Activated T-cell treated with anti-CD3 and anti-CD28 coated beads for 1 hour (primary cell): ENCODE data around the gene ECPAS.
"Not testable (repeated sequence)": the region's sequence is repeated elsewhere in the genome, so short reads cannot be mapped to it uniquely, and the experiment has no call there.

Source experiments
- DNase-seq: peaks from one replicate; pipeline ENCODE4 v3.0.0-alpha.2; 2020; ENCODE audit warnings: low read depth

The ECPAS gene

DNA sequence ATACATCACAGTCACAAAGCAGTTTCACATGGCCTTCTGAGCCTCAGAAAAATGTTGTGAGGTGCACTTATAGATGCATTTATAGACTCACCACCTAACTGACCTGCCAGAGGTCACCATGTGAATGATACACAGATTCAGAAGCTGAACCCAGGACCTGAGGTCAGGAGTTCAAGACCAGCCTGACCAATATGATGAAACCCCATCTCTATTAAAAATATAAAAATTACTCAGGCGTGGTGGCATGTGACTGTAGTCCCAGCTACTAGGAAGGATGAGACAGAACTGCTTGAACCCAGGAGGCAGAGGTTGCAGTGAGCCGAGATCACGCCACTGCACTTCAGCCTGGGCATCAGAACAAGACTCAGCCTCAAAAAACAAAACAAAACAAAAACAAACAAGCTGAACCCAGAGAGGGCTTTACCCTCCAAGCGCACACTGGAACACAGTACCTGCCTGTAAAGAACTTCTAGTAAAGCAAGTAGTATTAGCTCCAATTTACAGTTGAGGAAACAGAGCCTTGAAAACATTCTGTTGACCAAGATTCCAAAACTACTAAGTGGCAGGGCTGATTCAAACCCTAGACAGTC is 16.3 kb downstream of the ECPAS start:
- no peak for DNase-seq

DNA sequence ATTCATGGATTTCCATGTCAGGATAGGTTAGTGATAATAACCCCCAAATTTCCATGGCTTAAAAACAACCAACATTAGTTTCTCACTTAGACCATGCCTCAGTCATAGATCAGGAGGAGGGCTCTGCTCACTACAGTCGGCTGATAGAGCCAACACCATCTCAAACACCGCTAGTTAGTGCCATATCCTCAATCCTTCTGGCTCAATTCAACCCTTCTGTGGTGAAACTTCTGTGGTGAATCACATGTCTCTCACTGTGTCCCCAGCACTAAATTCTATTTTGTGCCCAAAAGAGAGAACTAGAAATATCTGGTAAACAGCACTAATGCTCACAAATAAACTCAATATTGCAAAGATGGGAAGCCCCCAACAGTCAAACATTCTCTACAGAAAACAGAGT is 21.1 kb downstream of the ECPAS start:
- no peak for DNase-seq

DNA sequence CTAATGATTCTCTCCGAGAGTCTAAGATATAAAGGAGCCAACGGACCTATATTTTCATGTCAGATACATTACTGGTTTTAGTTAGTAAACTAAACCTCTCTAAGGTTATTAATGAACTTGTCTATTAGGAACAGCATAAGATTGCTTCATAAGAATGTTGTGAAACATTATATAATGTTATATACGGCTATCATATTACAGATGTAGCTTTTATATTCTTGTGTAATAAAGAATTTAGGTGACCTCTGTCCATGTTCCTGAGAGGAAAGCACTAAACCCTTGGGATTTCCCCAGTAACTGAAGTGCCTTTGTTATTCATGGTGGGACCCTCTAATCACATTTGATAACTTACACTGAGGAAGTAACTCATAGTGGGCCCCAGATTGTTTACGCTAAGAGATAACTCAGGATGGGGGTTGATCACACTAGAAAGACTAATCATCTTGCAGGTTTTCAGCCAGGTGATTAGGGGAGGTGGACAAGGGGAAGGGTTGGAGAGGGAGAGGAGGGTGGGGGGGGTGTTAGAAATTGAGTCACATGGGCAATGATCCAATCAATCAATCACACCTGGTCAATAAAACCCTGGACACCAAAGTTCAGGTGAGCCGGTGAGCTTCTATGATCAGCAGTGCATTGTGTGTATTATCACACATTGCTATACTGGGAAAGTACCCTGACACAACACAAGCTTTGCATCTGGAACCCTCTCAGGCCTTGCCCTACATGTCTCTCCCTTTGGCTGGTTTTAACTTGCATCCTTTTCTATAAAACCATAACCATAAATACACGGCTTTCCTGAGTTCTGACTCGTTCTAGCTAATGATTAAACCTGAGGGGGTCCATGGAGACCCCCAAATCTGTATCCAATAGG is 25.8 kb downstream of the ECPAS start:
- DNase-seq, result no peak

DNA sequence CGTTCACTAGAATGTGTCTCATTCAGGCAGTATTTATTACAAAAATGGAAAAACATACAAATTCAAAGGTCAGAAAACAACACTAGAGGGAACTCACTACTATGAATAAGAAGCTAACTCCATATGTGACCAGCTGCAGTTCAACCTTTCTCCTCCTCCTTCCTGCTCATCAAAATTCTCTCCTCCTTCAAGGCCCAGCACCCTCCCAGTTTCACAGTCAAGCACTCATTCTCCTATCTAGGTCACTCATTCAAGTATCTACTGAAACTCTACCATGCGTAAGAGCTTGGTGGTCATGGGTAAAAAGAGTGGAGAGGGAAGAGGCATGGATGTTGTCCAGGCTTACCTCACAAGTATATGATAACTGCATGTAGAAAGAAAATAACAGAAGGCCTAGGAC is 27.7 kb downstream of the ECPAS start:
- DNase-seq, result no peak

DNA sequence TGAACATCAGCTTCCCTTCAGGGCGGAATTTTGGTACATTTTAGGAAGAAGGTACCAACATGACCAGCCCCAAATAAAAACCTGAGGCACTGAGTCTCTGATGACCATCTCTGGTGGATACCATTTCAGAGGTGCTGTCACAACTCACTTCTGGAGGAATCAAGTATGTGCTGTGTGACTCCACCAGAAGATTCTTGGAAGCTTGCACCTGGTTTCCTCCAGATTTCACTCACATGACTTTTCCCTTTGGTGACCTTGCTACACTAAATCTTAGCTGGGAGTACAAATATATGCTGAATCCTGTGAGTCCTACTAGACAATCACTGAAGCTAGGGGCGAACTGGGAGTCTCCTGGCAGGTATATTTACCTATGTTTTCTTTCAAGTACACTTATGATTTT is 28.5 kb downstream of the ECPAS start:
- no peak for DNase-seq

DNA sequence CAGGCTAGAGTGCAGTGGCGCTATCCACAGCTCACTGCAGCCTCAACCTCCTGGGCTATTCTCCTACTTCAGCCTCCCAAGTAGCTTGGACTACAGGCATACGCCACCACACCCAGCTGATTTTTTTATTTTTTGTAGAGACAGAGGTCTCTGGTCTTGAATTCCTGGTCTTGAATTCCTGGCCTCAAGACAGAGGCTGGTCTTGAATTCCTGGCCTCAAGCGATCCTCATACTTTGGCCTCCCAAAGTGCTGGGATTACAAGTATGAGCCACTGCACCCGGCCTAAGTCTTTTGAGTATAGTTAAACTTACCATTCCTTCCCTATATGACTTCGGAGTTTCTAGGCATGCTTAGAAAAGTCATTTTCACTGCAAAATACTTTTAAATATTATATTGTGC is 29.4 kb downstream of the ECPAS start:
- DNase-seq, result no peak

DNA sequence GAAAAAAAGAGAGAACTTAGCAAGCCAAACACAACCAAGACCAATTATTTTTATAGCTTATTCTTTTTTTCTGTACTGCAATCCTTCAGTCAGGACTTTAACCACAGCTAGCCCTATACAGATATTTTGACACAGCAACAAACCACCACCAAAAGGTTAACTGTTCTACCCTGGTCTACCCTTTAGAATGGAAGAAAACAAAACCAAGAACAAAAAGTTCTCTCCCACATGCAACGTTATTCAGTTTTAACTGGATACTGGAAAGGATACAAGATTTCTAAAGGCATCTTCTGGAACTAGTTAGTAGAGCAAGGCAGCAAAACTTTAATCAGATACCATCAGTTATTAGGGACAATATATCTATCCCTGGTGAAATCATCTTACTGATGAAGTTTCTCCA is 32.6 kb downstream of the ECPAS start:
- no peak for DNase-seq

DNA sequence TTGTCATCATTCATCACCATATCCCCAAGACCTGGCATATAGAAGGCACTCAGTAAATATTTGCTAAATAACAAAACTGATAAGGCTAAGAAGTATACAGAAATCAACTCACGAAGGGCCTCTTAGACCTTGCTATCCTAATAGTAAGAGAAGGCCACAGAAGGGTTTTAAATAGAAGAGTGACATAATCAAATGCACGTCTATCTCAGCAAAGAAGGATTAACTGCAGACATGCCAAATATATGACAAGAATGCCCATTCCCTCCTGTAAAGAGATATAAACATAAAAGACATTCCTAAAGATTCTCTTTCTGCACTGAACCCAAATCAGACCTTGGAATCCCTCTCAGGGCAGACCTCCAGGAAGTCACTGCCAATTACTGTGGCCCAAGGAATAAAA is 34.1 kb downstream of the ECPAS start:
- no peak for DNase-seq

DNA sequence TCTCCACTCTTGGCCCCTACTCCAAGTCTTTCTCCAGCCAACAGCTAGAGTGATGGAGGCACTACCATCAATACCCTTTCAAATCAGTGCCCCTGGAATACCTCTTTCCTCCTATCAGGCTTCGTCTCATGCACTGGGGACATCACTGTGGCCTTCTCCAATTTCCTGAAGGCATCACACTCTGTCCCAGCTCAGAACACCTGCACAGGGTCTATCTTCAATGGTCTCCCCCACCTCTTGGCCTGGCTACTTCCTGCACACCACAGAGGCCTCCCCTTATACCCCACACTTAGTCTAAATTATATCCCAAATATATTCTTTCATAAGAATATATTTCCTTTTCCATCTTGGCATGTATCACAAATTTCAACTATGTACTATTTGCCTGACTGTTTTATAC is 34.5 kb downstream of the ECPAS start:
- no peak for DNase-seq

DNA sequence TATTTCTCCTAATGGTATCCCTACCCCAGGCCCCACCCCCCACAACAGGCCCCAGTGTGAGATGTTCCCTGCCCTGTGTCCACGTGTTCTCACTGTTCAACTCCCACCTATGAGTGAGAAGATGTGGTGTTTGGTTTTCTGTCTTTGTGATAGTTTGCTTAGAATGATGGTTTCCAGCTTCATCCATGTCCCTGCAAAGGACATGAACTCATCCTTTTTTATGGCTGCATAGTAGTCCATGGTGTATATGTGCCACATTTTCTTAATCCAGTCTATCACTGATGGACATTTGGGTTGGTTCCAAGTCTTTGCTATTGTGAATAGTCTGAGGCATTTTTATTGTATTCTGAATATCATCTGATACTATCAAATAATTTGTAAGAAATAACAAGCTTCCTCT is 38.4 kb downstream of the ECPAS start:
- DNase-seq, result not testable (repeated sequence)

DNA sequence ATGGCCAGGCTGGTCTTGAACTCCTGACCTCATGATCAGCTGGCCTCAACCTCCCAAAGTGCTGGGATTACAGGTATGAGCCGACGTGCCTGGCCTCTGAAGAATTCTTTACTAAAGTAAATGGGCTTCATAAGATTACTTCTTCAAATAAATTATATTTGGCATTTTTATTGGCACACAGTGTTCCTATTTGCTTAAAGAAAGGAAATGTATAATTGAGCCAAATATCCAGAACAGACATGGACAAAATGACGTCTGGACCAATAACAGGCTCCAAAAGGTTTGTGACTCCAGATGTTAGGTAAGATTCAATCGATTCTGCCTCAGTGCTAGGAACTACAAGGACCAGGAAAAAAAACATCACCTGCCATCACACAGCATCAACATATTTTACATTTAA is 40.7 kb downstream of the ECPAS start:
- DNase-seq, result no peak

DNA sequence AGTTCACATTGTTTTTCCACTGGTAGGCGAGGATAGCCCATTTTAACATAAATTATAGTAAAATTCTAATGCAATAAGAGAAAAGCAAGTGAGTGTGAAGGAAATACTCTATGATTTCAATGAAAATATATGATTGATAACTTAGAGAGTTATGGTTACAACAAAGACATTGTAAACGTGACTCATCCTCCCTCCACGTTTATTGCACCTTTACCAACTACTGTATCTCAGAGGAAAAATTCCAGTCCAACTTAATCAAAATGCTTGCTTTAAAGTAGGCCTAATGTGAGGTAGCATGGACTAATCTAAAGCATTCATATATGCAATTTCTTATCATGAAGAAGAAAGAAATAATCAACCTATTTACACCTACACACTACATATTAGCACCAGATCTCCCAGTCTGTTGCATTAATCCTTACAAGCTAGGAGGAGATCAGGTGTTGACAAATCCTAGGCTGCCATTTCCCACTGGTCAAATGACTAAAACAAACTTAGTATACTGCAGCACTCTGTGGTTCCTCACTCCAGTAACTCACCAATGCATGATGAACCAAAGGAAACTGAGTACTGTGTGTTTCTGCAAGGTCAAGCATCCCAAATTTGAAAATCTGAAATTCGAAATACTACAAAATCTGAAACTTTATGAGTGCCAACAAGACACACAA is 41.7 kb downstream of the ECPAS start:
- DNase-seq, result no peak

DNA sequence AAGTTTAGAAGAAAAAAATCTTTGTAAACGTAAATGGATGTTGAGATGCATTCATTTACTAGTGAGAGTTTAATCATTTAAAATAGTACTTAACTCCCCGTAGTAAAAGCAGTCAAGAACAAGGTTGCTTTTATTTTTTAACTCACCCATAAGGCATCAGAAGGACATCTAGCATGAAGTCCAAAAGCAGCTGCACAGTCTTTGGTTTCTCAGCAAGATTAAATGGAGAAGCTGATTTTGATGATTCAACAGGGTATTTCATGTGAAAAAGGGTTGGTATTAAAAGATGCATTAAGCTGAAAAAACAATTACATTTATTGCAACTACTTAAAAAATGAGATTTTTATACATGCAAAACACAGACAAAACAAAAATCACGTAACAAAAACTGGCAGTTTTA is 44.0 kb downstream of the ECPAS start:
- no peak for DNase-seq

DNA sequence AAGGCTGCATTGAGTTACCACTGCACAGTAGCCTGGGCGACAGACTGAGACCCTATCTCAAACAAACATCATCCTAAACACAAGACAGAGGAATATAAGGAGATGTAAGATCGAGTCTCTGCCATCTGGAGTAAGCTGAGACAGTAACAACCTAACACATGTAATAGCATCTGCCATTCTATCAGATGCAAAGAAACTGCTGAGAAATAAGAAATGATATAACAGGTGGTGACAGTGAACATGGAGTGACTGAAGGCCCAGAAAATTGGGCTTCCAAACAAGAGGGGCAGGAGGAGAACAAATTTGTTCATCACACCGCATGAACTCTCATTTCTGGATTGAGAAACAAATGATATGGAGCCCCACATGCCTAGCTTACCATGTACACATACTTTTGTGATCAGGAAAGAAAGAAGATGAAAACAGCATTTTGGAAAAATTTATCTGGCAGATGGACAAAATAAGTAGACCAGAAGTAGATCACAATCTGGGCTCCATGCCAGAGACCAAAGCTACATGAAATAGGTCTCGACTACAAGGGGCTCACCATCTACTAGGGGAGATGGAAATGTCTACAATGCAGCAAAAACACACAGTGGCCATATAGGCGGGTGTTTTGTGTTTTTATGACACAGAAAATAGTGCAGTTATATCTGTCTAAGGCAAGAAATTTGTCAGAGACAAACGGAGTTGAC is 45.5 kb downstream of the ECPAS start:
- DNase-seq, result no peak

DNA sequence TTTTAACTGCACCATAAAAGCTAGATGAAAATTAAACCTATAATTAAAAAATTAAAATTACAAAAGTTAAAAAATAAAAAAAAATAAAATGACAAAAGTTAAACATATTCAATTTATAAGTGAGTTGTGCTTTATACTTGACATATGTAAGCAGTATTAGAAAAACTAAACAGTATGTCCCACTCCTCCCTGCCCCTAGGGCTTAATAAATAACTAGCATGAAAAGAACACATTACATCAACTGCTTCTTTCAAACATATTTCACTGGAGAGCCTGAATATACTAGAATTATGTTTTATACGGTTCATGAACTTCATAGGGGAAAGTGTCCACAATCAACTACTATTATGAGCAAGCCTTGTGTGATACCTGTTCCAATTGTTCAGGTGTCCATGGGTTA is 47.6 kb downstream of the ECPAS start:
- no peak for DNase-seq

DNA sequence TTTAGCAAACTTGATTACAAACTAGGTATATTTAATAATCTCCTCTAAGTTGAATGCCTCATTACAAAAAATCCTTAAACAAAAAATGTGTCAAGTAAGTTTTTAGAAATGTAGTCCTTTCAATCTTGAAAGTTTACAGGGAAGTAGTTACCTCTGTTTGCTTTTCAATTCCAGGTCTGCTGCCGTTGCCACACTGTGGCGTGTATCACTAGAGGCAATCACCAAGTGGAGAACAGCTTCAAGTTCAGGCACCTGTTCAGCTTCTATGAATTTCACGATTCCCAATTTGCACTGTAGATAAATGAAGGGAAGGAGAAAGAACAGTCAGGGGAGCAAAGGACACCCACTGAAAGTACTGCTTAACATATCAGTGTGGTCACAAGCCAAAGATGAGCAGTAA is 51.1 kb downstream of the ECPAS start:
- DNase-seq, result no peak

DNA sequence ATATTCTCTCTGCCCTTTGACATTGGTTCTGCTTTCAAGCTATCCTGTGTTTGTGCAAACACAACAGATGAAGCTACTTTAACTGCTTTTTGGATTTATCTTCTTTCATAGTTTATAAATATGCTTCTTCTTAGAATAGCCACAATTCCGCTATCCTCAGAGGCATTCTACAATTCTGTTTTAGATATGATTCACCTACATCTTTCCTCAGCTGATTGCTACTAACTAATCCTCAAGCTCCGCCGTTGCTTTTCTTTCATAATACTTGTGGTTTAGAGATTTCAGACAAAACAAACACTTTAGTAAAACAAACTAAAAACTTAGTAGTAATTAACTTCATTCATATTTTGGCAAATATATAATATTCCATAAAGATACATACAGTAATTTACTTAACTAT is 52.5 kb downstream of the ECPAS start:
- DNase-seq, result no peak

DNA sequence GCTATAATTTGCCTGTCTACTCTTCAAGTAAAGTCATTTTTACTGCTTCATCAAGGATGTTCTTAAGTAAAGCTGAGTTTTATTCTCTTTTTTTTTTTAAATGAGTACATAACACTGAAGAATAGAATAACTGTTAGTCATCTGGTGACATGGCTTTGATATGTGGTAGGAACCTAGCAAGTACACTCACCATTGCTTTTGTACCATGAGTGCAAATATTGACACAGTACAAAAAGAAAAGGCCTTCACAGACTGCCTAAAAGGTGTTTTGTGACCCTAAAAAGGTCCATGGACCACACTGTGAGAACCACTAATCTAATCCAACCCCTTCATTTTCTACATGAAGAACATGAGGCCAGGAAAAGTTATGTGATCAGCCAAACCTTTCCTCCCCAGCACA is 55.0 kb downstream of the ECPAS start:
- no peak for DNase-seq

DNA sequence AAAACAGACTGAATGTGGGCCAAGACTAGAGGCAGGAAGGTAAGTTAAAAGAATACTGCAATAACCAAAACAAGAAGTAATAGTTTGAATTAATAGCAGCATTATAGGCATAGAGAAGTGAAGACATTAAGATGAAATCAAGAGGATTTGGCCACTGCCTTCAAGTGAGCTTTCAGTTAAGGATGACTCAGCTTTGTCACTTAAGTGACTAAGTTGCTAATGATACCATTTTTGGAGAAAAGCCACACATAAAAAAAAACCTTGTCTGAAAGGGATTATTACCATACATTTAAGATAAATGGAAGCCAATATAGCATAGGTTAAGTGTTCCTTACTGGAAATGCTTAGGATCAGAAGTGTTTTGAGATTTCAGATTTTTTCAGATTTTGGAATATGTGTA is 57.0 kb downstream of the ECPAS start:
- DNase-seq, result no peak

DNA sequence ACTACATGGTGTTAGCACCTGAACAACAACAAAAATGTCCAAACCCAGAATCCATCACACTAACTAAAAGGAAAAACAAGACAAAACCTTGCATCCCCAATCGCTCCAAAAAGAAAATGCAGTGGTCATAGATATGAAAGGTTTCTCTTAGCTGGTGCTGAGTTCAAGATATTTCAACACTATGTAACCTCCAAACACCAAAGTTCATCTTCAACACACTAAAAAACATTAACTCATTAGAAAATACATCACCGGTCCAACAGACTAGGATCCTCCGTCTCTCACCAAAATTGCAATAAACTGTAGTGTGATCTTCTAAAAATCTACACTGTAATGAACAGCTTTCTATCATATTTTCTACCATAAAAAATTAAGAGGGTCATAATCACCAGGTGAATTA is 60.8 kb downstream of the ECPAS start:
- no peak for DNase-seq

DNA sequence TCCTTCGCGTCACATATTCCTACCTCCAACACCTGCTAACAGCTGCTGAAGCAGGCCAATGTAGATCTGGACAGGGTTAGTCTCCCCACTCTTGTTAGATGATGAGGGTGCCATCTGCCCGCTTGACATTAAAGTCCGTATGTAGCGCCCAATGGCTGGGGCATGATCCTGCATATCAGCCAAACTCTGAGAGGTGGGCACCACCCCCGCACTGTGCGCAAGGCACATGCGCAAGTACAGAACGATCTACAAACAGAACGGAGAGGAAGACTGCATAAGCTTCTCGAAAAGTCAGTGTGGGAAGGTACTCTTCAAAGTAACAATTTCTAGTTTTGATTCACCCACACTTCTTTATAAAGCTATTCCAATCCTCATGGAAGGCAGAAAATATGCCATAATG is 69.8 kb downstream of the ECPAS start:
- DNase-seq, result no peak

DNA sequence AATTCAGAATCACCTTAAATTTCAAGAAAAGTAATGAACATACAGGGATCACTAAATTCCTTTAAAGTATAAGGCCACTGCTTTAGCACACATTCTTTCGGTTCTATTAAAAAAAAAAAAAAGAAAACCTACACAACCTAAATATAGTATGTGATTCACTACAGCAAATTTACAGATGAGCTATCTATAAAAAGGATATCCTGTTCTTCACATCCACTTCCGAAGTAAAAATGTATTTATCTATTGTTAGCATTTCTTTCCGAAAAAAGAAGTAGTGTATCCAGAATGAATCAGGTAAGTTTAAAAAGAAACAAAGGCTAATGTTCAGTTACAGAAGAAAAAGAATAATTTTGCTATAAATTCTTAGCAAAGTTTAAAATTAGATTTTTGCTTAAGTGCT is 70.2 kb downstream of the ECPAS start:
- DNase-seq, result no peak

DNA sequence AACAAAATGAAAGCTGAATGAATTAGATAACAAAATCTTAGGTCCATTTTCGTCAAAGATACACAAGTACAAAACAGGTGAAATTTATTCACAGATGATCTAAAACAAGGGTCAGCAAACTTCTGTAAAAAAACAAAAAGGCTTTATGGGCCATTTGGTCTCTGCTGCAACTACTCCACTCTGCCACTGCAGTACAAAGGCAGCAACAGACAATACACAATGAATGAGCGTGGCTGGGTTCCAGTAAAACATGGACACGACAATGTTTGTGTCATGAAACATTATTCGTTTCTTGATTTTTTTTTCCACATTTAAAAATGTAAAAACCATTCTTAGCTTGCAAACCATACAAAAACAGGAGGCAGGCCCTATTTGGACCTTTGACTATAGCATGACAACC is 71.9 kb downstream of the ECPAS start:
- no peak for DNase-seq
